ENCODE data around the gene SPEM2.

The SPEM2 gene

DNA sequence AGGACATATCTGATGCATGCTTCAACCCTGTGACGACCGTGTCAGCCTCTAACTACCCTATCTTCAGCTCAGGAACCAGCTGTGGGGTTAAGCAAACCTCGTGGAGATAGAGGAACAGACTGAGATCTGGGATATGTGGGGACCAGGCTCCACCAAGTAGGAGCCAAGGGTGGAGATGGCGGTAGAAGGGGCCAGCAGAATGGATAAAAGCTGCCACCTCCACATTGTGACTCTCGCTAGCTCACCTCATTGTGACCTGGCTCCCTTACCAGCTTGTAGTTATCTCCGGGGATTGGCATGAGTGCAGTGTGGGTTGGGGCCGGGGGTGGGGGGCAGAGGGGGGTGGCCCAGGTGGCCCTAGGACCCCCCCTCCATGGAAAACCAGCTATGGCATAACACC is at the start of gene SPEM2:
Gene SPEM2, plus strand, starts transcription at position 301 of the 400 bp plus-strand sequence. Its CDS starts 73 bp downstream, at position 374.
- no peak for DNase-seq (ENCODE audit: low read depth, low spot score)

DNA sequence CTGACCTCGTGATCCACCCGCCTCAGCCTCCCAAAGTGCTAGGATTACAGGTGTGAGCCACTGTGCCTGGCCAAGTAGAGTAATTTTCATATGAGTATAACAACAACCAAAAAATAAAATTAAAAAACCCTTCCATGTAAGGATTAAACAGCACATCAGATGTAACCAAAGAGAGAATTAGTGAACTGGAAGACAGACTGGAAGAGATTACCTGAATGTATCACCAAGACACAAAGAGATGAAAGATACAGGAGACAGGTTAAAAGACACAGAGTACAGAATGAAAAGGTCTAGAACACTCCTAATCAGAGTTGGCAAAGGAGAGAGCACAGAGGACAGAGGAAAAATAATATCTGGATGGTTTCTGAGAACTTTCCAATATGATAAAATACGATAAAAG is 46.3 kb upstream of the SPEM2 start:
- no peak for DNase-seq (ENCODE audit: low read depth, low spot score)

DNA sequence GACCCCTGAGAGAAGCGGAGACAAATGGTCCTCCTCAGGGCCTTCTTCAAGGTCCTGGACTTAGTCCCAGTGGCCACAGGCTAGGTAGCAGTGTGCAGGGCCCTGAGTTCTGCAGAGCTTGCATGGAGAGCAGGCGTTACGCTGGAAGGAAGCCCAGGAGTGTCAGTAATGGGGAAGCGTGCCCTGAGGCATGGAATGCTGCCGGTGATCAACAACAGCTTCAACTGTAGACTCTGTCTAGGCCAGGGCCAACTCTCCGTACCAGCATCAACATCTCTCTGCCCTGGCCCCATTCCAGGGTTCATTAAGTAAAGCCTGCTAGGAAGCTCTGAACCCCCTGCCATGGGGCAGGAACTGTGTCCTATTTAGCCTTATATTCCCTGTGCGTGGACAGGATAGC is 45.1 kb upstream of the SPEM2 start:
- no peak for DNase-seq (ENCODE audit: low read depth, low spot score)

GRCh38 chr17:7380855-7381683 is 44.3 kb upstream of the SPEM2 start, which contains the start of gene TNK1:
Gene TNK1, plus strand, starts transcription at chr17:7381089. Its CDS starts 1,838 bp downstream, at chr17:7382927.
- DNase-seq (ENCODE audit: low read depth, low spot score): no peak

DNA sequence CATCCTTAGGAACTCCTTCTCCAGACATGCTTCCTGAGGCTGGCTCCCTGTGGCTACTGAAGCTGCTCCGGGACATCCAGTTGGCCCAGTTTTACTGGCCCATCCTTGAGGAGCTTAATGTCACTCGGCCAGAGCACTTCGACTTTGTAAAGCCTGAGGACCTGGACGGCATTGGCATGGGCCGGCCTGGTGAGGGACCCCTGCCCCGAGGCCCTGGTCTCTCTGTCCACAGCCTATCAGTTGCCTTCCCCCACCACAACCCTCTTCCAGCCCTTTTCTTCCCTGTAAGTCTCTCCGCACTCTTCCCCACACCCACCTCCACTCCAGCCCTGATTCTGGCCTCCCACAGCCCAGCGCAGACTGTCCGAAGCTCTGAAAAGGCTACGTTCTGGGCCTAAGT is 42.5 kb upstream of the SPEM2 start:
- no peak for DNase-seq (ENCODE audit: low read depth, low spot score)

GRCh38 chr17:7383371-7383741 is 42.1 kb upstream of the SPEM2 start:
- DNase-seq (ENCODE audit: low read depth, low spot score): no peak

GRCh38 chr17:7383742-7384488 is 41.5 kb upstream of the SPEM2 start:
- no peak for DNase-seq (ENCODE audit: low read depth, low spot score)

GRCh38 chr17:7384489-7385081 is 40.8 kb upstream of the SPEM2 start:
- no peak for DNase-seq (ENCODE audit: low read depth, low spot score)

GRCh38 chr17:7388856-7389255 is 36.6 kb upstream of the SPEM2 start:
- no peak for DNase-seq (ENCODE audit: low read depth, low spot score)

- DNase-seq (ENCODE audit: low read depth, low spot score): no peak
Measured at GRCh38 chr17:7389924-7390910, 35.2 kb upstream of the SPEM2 start.

- no peak for DNase-seq (ENCODE audit: low read depth, low spot score)
Measured at GRCh38 chr17:7391307-7391706, 34.1 kb upstream of the SPEM2 start.

DNA sequence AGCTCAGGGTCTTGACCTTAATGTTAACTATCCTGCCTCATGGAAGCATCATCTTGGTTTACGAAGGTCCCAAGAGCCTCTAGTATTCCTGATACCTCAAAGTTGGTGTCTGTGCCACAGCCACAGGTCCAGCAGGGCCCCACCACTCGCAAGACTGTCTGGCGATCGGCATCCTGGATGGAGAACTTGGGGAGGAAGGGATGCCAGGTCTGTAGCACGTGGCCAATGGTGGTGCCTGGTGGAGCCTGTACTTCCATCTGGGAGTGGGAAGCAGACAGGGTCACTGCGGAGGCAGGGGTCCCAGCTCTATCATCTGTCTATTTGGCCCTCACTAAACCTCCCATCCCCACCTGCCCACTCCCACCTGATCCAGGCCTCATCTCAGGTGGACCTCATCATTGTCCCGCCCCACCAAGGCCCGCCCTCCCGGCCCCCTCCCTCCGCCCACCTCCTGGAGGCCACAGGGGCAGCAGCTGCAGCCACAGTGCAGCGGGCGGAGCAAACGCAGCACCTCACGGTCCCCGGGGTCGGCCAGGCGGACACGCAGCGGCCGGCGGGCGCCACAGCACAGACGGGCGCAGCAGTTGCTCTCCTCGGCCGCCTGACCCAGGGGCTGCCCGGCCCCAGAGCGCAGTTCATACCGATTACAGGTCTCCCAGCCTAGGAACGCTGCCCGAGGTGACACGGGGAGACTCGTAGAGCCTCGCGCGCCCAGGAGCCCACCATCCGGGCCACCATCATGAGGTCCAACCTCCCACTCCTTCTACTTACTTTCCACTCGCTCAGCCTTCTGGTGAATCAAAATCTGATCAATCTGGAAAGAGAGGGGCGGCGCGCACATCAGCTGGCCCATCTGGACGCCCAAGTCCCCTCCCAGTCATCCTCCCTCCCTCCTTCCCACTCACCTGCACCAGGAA is 32.5 kb upstream of the SPEM2 start:
- no peak for DNase-seq (ENCODE audit: low read depth, low spot score)

- no peak for DNase-seq (ENCODE audit: low read depth, low spot score)
Measured at GRCh38 chr17:7393613-7394451, 31.6 kb upstream of the SPEM2 start.

- DNase-seq (ENCODE audit: low read depth, low spot score): peak; percentile 53
Measured at GRCh38 chr17:7394452-7395191, 30.8 kb upstream of the SPEM2 start, which contains the start of gene PLSCR3. Gene PLSCR3, minus strand, starts transcription at chr17:7394525. Its CDS starts 415 bp downstream, at chr17:7394110.

GRCh38 chr17:7396147-7396546 is 29.3 kb upstream of the SPEM2 start:
- no peak for DNase-seq (ENCODE audit: low read depth, low spot score)

DNA sequence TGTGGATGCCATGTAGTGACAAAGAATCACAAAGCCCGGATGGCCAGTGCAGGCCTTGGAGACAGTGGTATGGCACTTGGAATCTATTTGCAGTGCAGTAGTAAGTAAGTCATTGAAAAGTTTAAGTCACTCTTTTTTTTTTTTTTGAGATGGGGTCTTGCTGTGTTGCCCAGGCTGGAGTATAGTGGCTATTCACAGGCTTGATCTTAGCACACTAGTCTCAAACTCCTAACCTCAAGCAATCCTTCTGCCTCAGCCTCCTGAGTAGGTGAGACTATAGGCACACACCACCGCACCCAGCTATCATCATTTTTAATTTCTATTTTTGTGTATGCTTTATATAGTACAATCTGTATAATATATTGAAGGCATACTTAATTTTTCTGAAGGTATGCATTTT is 26.8 kb upstream of the SPEM2 start:
- DNase-seq (ENCODE audit: low read depth, low spot score): no peak

GRCh38 chr17:7403043-7403726 is 22.2 kb upstream of the SPEM2 start:
- no peak for DNase-seq (ENCODE audit: low read depth, low spot score)

GRCh38 chr17:7403727-7403976 is 21.8 kb upstream of the SPEM2 start:
- DNase-seq (ENCODE audit: low read depth, low spot score): no peak

Measured in brain pericyte (primary cell).